HL-60 (cell line): Measurements from ENCODE around the gene CDC42.
A peak's percentile ranks its signal among the peaks of the same experiment; 100 is the strongest.

Experiments used
- DNase-seq, 2 experiments: peaks; one replicate each; pipeline ENCODE4 v3.0.0-alpha.2; 2010 to 2020; ENCODE audit warnings: low read depth in 1 of 2, low spot score in 1 of 2
- H3K27ac ChIP-seq: fragments of 250-450 bp; sonication (Bioruptor Pico); replicated peaks from 2 replicates; pipeline ENCODE4 v1.5.1; 2020; ENCODE audit warnings: mild to moderate bottlenecking, moderate library complexity
- H3K27me3 ChIP-seq: fragments of 250-450 bp; sonication (Bioruptor Pico); 2 replicates; pipeline ENCODE4 v1.5.1; 2021; ENCODE audit warnings: mild to moderate bottlenecking, moderate library complexity; ENCODE audit not compliant: insufficient read depth, poor library complexity, severe bottlenecking
- H3K4me3 ChIP-seq: replicated peaks from 2 replicates; pipeline ENCODE4 v1.5.1; 2011; ENCODE audit warnings: mild to moderate bottlenecking, control low read depth, low read length; ENCODE audit not compliant: insufficient read depth
- GABPA ChIP-seq: IDR thresholded peaks from 2 replicates; pipeline ENCODE4 v1.6.1; 2012; ENCODE audit warnings: low read depth
- POLR2AphosphoS5 ChIP-seq: IDR thresholded peaks from 2 replicates; pipeline ENCODE4 v1.6.1; 2012; ENCODE audit warnings: low read depth
- REST ChIP-seq: IDR thresholded peaks from 2 replicates; pipeline ENCODE4 v1.6.1; 2012; ENCODE audit warnings: low read depth; ENCODE audit not compliant: insufficient replicate concordance
- SPI1 ChIP-seq: IDR thresholded peaks from 2 replicates; pipeline ENCODE4 v1.6.1; 2012; ENCODE audit warnings: low read depth, mild to moderate bottlenecking, borderline replicate concordance
- TF ChIP-seq, protein P1 (sequence below): IDR thresholded peaks from one replicate; pipeline ENCODE4 v1.5.1; 2011; ENCODE audit warnings: low read length, control low read depth, inconsistent platforms; ENCODE audit not compliant: insufficient read depth

The CDC42 gene

DNA sequence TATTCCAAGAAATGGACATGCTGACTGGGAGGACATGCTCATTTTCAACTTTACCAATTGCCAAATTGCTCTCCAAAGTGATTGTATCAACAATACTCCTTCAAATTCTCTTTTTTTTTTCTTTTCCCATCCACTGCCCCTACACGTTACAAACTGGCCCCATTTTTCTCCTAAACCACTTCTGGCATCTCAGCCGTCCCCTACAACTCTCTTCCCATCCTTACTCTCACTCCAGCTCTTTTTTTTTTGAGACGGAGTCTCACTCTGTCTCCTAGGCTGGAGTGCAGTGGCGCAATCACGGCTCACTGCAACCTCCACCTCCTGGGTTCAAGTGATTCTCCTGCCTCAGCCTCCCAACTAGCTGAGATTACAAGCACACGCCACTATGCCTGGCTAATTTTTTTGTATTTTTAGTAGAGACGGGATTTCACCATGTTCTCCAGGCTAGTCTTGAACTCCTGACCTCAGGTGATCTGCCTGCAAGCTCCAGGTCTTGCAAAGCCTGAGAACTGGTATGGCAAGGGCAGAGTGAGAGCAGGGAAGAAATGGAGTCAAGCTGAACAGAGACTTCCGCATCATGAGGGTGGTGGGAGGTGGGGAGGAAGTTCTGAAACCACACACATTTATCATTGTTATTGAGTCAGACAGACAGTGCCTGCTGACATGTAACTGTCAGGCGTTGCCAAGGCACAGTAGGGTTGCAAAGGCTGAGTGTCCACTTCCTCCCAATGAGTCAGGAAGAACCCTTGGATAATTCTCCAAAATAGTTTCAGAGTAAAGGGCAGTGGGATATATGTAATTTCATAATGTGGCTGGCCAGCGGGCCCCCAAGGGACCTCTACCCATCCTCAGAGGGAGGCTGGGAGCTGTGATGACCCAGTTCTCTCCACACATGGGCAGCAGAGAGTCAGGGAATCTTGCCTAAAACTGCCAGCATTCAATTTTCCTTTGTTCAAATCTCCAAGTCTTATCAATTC is 33.6 kb upstream of the CDC42 start:
- TF ChIP-seq REST, result no peak
- TF ChIP-seq GABPA, result no peak
- TF ChIP-seq, protein P1, sequence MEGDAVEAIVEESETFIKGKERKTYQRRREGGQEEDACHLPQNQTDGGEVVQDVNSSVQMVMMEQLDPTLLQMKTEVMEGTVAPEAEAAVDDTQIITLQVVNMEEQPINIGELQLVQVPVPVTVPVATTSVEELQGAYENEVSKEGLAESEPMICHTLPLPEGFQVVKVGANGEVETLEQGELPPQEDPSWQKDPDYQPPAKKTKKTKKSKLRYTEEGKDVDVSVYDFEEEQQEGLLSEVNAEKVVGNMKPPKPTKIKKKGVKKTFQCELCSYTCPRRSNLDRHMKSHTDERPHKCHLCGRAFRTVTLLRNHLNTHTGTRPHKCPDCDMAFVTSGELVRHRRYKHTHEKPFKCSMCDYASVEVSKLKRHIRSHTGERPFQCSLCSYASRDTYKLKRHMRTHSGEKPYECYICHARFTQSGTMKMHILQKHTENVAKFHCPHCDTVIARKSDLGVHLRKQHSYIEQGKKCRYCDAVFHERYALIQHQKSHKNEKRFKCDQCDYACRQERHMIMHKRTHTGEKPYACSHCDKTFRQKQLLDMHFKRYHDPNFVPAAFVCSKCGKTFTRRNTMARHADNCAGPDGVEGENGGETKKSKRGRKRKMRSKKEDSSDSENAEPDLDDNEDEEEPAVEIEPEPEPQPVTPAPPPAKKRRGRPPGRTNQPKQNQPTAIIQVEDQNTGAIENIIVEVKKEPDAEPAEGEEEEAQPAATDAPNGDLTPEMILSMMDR, result peak; percentile 11
- TF ChIP-seq POLR2AphosphoS5, result peak; percentile 81
- peak; percentile 95 for TF ChIP-seq SPI1
- Histone ChIP-seq H3K4me3 (no peak overlapping the region), H3K27me3 (no peaks in the 10 kb centered on the region), H3K27ac (peak overlapping the region; percentile 82)
- peak; percentile 89 to 95 for DNase-seq

DNA sequence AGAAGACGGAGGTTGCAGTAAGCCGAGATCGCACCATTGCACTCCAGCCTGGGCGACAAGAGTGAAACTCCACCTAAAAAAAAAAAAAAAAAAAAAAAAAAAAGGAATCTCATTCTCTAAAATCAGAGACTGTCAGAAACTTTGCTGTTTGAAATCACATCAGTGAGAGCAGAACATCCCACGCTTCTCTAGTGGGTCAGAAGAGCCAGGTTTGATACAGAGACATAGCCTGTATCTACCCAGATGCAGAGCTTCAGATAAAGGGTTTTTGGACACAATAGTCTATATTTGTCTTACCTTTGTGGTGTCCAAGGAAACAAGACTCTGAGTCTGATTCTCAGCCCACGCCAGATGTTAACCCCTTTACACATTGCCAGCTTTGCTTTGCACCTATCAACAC is 31.4 kb upstream of the CDC42 start:
- DNase-seq, result no peak
- H3K27ac ChIP-seq, result no peak overlapping the region
- no peak for TF ChIP-seq GABPA
- no peak for TF ChIP-seq POLR2AphosphoS5
- no peak for TF ChIP-seq SPI1
- TF ChIP-seq, protein P1, result no peak
- no peak for TF ChIP-seq REST
- no peak overlapping the region for H3K4me3 ChIP-seq
- no peaks in the 10 kb centered on the region for H3K27me3 ChIP-seq

GRCh38 chr1:22024485-22025367 is 27.8 kb upstream of the CDC42 start:
- DNase-seq, result peak; percentile 58 to 61
- peak overlapping the region; percentile 81 for H3K4me3 ChIP-seq
- no peak for TF ChIP-seq REST
- TF ChIP-seq, protein P1, result no peak
- no peak for TF ChIP-seq GABPA
- peak overlapping the region; percentile 96 for H3K27ac ChIP-seq
- no peaks in the 10 kb centered on the region for H3K27me3 ChIP-seq
